WTC11 (cell line): ENCODE data around the gene NOX3. TPM values are rescaled to one million over a fixed set of nuclear protein-coding genes. Genes with fewer than 3 reads are reported as not detected.

Experiments used
- ATAC-seq: fragments of 200-7000 bp; cut with Tn5 transposase; 2 replicates; pipeline ENCODE4 v1.10.0; 2021; ENCODE audit warnings: mild to moderate bottlenecking, moderate library complexity
- CTCF ChIA-PET: fragments of 300-600 bp; sonication (Branson Sonifier 250); formaldehyde crosslinking; loops from one replicate; lab custom pipeline; 2021; ENCODE audit warnings: antibody characterized with exemption; lab: Charles Lee
- POLR2A ChIA-PET: fragments of 350-600 bp; sonication (Branson Sonifier 250); formaldehyde crosslinking; loops from one replicate; lab custom pipeline; 2021; ENCODE audit warnings: antibody characterized with exemption; lab: Charles Lee
- DNase-seq: peaks from one replicate; pipeline ENCODE4 v3.0.0; 2021; ENCODE audit warnings: low spot score
- H3K27ac Mint-ChIP-seq: 2 replicates; pipeline ENCODE4 v1.8.0; 2021; ENCODE audit warnings: mixed read lengths
- H3K27me3 Mint-ChIP-seq: 2 replicates; pipeline ENCODE4 v1.8.0; 2021; ENCODE audit warnings: low read depth, mild to moderate bottlenecking, moderate library complexity, mixed read lengths
- H3K36me3 Mint-ChIP-seq: 2 replicates; pipeline ENCODE4 v1.8.0; 2021; ENCODE audit warnings: mixed read lengths
- H3K4me1 Mint-ChIP-seq: 2 replicates; pipeline ENCODE4 v1.8.0; 2022; ENCODE audit warnings: mixed read lengths
- H3K4me3 Mint-ChIP-seq: 2 replicates; pipeline ENCODE4 v1.8.0; 2021; ENCODE audit warnings: mild to moderate bottlenecking, moderate library complexity, mixed read lengths
- H3K9me3 Mint-ChIP-seq: 2 replicates; pipeline ENCODE4 v1.8.0; 2021; ENCODE audit warnings: mixed read lengths
- ATF1 ChIP-seq: sonication (generic); formaldehyde crosslinking; IDR thresholded peaks from 2 replicates; pipeline ENCODE4 v1.8.1; 2023; ENCODE audit warnings: mild to moderate bottlenecking, moderate library complexity, missing genetic modification reagents
- FOXK1 ChIP-seq: sonication (generic); formaldehyde crosslinking; IDR thresholded peaks from 2 replicates; pipeline ENCODE4 v1.8.0; 2022; ENCODE audit warnings: mild to moderate bottlenecking, moderate library complexity, missing genetic modification reagents
- GABPB1 ChIP-seq: sonication (generic); formaldehyde crosslinking; IDR thresholded peaks from 2 replicates; pipeline ENCODE4 v1.8.1; 2023; ENCODE audit warnings: mild to moderate bottlenecking, missing genetic modification reagents
- GRHL2 ChIP-seq: fragments of 250-450 bp; sonication (Bioruptor Pico); IDR thresholded peaks from 2 replicates; pipeline ENCODE4 v1.8.0; 2022; ENCODE audit warnings: mild to moderate bottlenecking, moderate library complexity; ENCODE audit not compliant: insufficient replicate concordance, severe bottlenecking
- JAZF1 ChIP-seq: fragments of 250-450 bp; sonication (Bioruptor Pico); IDR thresholded peaks from 2 replicates; pipeline ENCODE4 v1.9.0; 2021; ENCODE audit warnings: moderate library complexity, mild to moderate bottlenecking, inconsistent platforms
- MYBL2 ChIP-seq: sonication (generic); formaldehyde crosslinking; IDR thresholded peaks from 2 replicates; pipeline ENCODE4 v1.8.1; 2023; ENCODE audit warnings: mild to moderate bottlenecking, moderate library complexity, missing genetic modification reagents
- TEAD1 ChIP-seq: sonication (generic); formaldehyde crosslinking; IDR thresholded peaks from 2 replicates; pipeline ENCODE4 v1.8.0; 2022; ENCODE audit warnings: mild to moderate bottlenecking, missing genetic modification reagents
- ZNF317 ChIP-seq: sonication (generic); formaldehyde crosslinking; IDR thresholded peaks from 2 replicates; pipeline ENCODE4 v1.8.1; 2023; ENCODE audit warnings: low read depth, mild to moderate bottlenecking, moderate library complexity, missing genetic modification reagents, borderline replicate concordance
- total RNA-seq: library from RNA; stranded (reverse); gene quantifications from 3 replicates; pipeline ENCODE4 v1.2.3, GENCODE V29; 2021
- TF ChIP-seq, protein P1 (sequence below): sonication (generic); formaldehyde crosslinking; IDR thresholded peaks from 2 replicates; pipeline ENCODE4 v1.8.1; 2022; ENCODE audit warnings: low read depth, missing genetic modification reagents, borderline replicate concordance
- TF ChIP-seq, protein P2 (sequence below): fragments of 250-450 bp; sonication (Bioruptor Pico); IDR thresholded peaks from 2 replicates; pipeline ENCODE4 v2.1.2; 2022; ENCODE audit warnings: mild to moderate bottlenecking, moderate library complexity
- TF ChIP-seq, protein P3 (sequence below): sonication (generic); formaldehyde crosslinking; IDR thresholded peaks from 2 replicates; pipeline ENCODE4 v1.8.1; 2023; ENCODE audit warnings: mild to moderate bottlenecking, missing genetic modification reagents, moderate library complexity
- TF ChIP-seq, protein P4 (sequence below): sonication (generic); formaldehyde crosslinking; conservative IDR thresholded peaks from 2 replicates; pipeline ENCODE4 v1.8.1; 2023; ENCODE audit warnings: mild to moderate bottlenecking, low read depth, missing genetic modification reagents, moderate library complexity
- TF ChIP-seq, protein P5 (sequence below): sonication (generic); formaldehyde crosslinking; IDR thresholded peaks from 2 replicates; pipeline ENCODE4 v1.8.0; 2022; ENCODE audit warnings: mild to moderate bottlenecking, missing genetic modification reagents
- TF ChIP-seq, protein P6 (sequence below): sonication (generic); formaldehyde crosslinking; IDR thresholded peaks from 2 replicates; pipeline ENCODE4 v1.8.1; 2023; ENCODE audit warnings: mild to moderate bottlenecking, missing genetic modification reagents, moderate library complexity

Gene NOX3
- total RNA-seq, 1 experiment from 2014 or later, result not detected

DNA sequence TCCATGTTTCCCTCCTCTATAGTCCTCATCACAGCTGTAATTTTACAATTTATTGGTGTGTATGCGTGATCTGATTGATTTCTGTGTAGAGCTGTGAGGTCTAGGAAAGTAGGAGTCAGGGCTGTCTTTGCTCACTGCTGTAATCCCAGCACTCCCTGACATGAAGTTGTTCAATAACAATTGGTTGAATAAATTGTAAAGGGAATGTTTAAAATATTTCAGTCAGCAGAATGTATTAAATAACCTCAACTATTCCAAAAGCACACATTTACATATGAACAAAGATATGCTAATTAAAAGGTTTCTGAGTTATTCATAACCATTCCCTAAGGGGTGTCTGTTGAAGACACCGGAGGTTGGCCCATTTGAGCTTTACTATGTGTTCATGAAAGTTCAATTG, 31.5 kb downstream of the NOX3 start (continued):
- TF ChIP-seq, protein P1, sequence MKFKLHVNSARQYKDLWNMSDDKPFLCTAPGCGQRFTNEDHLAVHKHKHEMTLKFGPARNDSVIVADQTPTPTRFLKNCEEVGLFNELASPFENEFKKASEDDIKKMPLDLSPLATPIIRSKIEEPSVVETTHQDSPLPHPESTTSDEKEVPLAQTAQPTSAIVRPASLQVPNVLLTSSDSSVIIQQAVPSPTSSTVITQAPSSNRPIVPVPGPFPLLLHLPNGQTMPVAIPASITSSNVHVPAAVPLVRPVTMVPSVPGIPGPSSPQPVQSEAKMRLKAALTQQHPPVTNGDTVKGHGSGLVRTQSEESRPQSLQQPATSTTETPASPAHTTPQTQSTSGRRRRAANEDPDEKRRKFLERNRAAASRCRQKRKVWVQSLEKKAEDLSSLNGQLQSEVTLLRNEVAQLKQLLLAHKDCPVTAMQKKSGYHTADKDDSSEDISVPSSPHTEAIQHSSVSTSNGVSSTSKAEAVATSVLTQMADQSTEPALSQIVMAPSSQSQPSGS, result no peak
- TF ChIP-seq, protein P2, sequence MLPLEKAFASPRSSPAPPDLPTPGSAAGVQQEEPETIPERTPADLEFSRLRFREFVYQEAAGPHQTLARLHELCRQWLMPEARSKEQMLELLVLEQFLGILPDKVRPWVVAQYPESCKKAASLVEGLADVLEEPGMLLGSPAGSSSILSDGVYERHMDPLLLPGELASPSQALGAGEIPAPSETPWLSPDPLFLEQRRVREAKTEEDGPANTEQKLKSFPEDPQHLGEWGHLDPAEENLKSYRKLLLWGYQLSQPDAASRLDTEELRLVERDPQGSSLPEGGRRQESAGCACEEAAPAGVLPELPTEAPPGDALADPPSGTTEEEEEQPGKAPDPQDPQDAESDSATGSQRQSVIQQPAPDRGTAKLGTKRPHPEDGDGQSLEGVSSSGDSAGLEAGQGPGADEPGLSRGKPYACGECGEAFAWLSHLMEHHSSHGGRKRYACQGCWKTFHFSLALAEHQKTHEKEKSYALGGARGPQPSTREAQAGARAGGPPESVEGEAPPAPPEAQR, result no peak
- TF ChIP-seq FOXK1 (CRISPR knock-in tag), result no peak
- TF ChIP-seq, protein P3, sequence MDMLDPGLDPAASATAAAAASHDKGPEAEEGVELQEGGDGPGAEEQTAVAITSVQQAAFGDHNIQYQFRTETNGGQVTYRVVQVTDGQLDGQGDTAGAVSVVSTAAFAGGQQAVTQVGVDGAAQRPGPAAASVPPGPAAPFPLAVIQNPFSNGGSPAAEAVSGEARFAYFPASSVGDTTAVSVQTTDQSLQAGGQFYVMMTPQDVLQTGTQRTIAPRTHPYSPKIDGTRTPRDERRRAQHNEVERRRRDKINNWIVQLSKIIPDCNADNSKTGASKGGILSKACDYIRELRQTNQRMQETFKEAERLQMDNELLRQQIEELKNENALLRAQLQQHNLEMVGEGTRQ (CRISPR knock-in tag), result no peak
- no peak for TF ChIP-seq ATF1 (CRISPR knock-in tag)
- TF ChIP-seq GRHL2 (CRISPR knock-in tag), result no peak
- TF ChIP-seq, protein P4, sequence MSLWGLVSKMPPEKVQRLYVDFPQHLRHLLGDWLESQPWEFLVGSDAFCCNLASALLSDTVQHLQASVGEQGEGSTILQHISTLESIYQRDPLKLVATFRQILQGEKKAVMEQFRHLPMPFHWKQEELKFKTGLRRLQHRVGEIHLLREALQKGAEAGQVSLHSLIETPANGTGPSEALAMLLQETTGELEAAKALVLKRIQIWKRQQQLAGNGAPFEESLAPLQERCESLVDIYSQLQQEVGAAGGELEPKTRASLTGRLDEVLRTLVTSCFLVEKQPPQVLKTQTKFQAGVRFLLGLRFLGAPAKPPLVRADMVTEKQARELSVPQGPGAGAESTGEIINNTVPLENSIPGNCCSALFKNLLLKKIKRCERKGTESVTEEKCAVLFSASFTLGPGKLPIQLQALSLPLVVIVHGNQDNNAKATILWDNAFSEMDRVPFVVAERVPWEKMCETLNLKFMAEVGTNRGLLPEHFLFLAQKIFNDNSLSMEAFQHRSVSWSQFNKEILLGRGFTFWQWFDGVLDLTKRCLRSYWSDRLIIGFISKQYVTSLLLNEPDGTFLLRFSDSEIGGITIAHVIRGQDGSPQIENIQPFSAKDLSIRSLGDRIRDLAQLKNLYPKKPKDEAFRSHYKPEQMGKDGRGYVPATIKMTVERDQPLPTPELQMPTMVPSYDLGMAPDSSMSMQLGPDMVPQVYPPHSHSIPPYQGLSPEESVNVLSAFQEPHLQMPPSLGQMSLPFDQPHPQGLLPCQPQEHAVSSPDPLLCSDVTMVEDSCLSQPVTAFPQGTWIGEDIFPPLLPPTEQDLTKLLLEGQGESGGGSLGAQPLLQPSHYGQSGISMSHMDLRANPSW (CRISPR knock-in tag), result no peak

DNA sequence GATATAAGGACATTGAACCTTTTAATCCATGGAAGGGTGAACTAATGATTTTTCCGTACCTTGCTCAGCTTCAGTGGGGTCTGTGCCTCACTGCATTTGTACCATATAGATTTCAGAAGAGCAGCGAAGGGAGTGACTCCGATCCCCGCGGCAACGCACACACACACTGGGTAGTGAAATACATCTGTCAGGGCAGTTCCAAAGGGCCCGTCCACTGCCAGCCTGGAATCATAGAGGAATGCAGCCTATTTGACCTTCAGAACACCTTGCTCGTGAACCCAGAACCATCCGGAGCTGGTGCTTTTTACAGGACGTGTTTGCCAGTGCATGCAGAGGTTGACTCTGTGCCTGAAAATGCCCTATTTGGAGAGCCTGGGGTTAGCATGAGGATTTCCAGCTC, 33.0 kb downstream of the NOX3 start:
- Mint-ChIP-seq H3K36me3 (no peaks in the 10 kb centered on the region), H3K27ac (no peak overlapping the region; the same call in 1 of the 2 replicates)
- ATAC-seq, result no peak
- no peak for DNase-seq
- TF ChIP-seq ZNF317 (CRISPR knock-in tag) (no peak), TEAD1 (no peak), MYBL2 (CRISPR knock-in tag) (no peak), GABPB1 (CRISPR knock-in tag) (no peak), JAZF1 (CRISPR knock-in tag) (no peak)
- TF ChIP-seq, protein P5, sequence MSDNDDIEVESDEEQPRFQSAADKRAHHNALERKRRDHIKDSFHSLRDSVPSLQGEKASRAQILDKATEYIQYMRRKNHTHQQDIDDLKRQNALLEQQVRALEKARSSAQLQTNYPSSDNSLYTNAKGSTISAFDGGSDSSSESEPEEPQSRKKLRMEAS (CRISPR knock-in tag), result no peak
- TF ChIP-seq, protein P6, sequence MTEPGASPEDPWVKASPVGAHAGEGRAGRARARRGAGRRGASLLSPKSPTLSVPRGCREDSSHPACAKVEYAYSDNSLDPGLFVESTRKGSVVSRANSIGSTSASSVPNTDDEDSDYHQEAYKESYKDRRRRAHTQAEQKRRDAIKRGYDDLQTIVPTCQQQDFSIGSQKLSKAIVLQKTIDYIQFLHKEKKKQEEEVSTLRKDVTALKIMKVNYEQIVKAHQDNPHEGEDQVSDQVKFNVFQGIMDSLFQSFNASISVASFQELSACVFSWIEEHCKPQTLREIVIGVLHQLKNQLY, result no peak
- TF ChIP-seq, protein P4 (CRISPR knock-in tag), result no peak
- TF ChIP-seq, all 79 proteins: peak for 0
- ChIA-PET POLR2A (interaction anchor here (0.6 kb wide), 1 partner anchor 26 kb away, joined by 4 read pairs; no protein-coding TSS in a partner anchor), CTCF (no interaction called here)
- Mint-ChIP-seq H3K27me3 (no peaks in the 10 kb centered on the region; the same call in 1 of the 2 replicates), H3K4me1 (peaks cover 21% of the 10 kb centered on the region), H3K4me3 (no peak overlapping the region), H3K9me3 (no peaks in the 10 kb centered on the region)
